HCT116 (cell line): ENCODE results near the gene TTC1. TPM values are rescaled to one million over a fixed set of nuclear protein-coding genes. Genes with fewer than 3 reads are reported as not detected.

ENCODE experiments used
- ATAC-seq: fragments of 200-7000 bp; cut with Tn5 transposase; 2 replicates; pipeline ENCODE4 v1.9.1; 2020; ENCODE audit warnings: mild to moderate bottlenecking, moderate library complexity
- BruUV-seq: library from RNA; stranded (reverse); fragments of 400-500 nt; replicated peaks from 2 replicates; lab custom pipeline; 2021; lab: Mats Ljungman, UMichigan
- CTCF ChIA-PET: fragments of 300-600 bp; sonication (Branson Sonifier 250); formaldehyde crosslinking; loops from one replicate; lab custom pipeline; 2021; ENCODE audit warnings: antibody characterized with exemption; lab: Charles Lee
- POLR2A ChIA-PET: fragments of 300-600, 350-600 bp; sonication (Branson Sonifier 250); formaldehyde crosslinking; loops from one replicate; lab custom pipeline; 2021; ENCODE audit warnings: antibody characterized with exemption; lab: Charles Lee
- RAD21 ChIA-PET, 2 experiments: fragments of 300-600 bp; sonication (Branson Sonifier 250); formaldehyde crosslinking; loops; one replicate each; lab custom pipeline; 2023; ENCODE audit warnings: low total read pairs in 2 of 2; ENCODE audit not compliant: uncharacterized antibody in 2 of 2, unreplicated experiment in 2 of 2, low non-redundant PET in 1 of 2; lab: Charles Lee
- DNase-seq: peaks from one replicate; pipeline ENCODE4 v3.0.0-alpha.2; 2010; ENCODE audit warnings: low read depth, low spot score
- H2AFZ ChIP-seq: fragments of 200-600 bp; shearing (Covaris generic), sonication (generic); 2 replicates; pipeline ENCODE4 v1.6.1; 2017; ENCODE audit warnings: low read depth, mixed run types, mixed read lengths, antibody characterized with exemption, low read length; ENCODE audit not compliant: poor library complexity, severe bottlenecking
- H3K27ac ChIP-seq: 2 replicates; pipeline ENCODE4 v1.5.1; 2012; ENCODE audit warnings: low read depth, low read length
- H3K27me3 ChIP-seq: fragments of 200-600 bp; sonication (generic); 2 replicates; pipeline ENCODE4 v1.6.1; 2016; ENCODE audit warnings: mixed run types, low read length, mixed read lengths; ENCODE audit not compliant: insufficient read depth
- H3K36me3 ChIP-seq, 2 experiments: fragments of 200-500 bp in 1 of 2; fragments of 200-600 bp in 1 of 2; sonication (Bioruptor generic) in 1 of 2; sonication (generic) in 1 of 2; 2 replicates each; pipeline versions ENCODE4 v1.5.1 to v1.6.1; 2014 to 2016; ENCODE audit warnings: low read length in 2 of 2, inconsistent platforms in 1 of 2, mixed read lengths in 1 of 2, mixed run types in 1 of 2; ENCODE audit not compliant: insufficient read depth in 2 of 2, control insufficient read depth in 1 of 2
- H3K4me1 ChIP-seq, 2 experiments: fragments of 200-600 bp in 1 of 2; sonication (generic) in 1 of 2; 2 replicates each; pipeline versions ENCODE4 v1.5.1 to v1.6.1; 2012 to 2017; ENCODE audit warnings: low read length in 2 of 2, inconsistent platforms in 1 of 2, mild to moderate bottlenecking in 1 of 2, mixed read lengths in 1 of 2, mixed run types in 1 of 2, moderate library complexity in 1 of 2; ENCODE audit not compliant: insufficient read depth in 2 of 2, control insufficient read depth in 1 of 2
- H3K4me2 ChIP-seq: fragments of 200-600 bp; sonication (generic); 2 replicates; pipeline ENCODE4 v1.6.1; 2017; ENCODE audit warnings: mixed run types, low read length, mixed read lengths
- H3K4me3 ChIP-seq, 2 experiments: fragments of 200-600 bp in 1 of 2; sonication (generic) in 1 of 2; replicated peaks in 1 of 2; 2 replicates each; pipeline ENCODE4 v1.5.1; 2011 to 2016; ENCODE audit warnings: low read length in 2 of 2, control low read depth in 1 of 2, low read depth in 1 of 2, mild to moderate bottlenecking in 1 of 2, mixed read lengths in 1 of 2, mixed run types in 1 of 2
- H3K79me2 ChIP-seq: fragments of 200-600 bp; sonication (generic); 2 replicates; pipeline ENCODE4 v1.6.1; 2017; ENCODE audit warnings: mild to moderate bottlenecking, mixed run types, low read length, moderate library complexity, mixed read lengths; ENCODE audit not compliant: insufficient read depth
- H3K9ac ChIP-seq: fragments of 200-600 bp; sonication (generic); 2 replicates; pipeline ENCODE4 v1.6.1; 2016; ENCODE audit warnings: low read length, mixed read lengths
- H3K9me2 ChIP-seq: fragments of 200-600 bp; sonication (generic), shearing (Covaris generic); 2 replicates; pipeline ENCODE4 v1.6.1; 2017; ENCODE audit warnings: mixed run types, mild to moderate bottlenecking, moderate library complexity; ENCODE audit not compliant: insufficient read depth
- H3K9me3 ChIP-seq, 2 experiments: fragments of 200-500 bp in 1 of 2; fragments of 200-600 bp in 1 of 2; sonication (Bioruptor generic) in 1 of 2; sonication (generic) in 1 of 2; 2 replicates each; pipeline ENCODE4 v1.6.1; 2014 to 2017; ENCODE audit warnings: low read length in 2 of 2, mixed read lengths in 2 of 2, inconsistent platforms in 1 of 2, low read depth in 1 of 2, mild to moderate bottlenecking in 1 of 2, mixed run types in 1 of 2, moderate library complexity in 1 of 2; ENCODE audit not compliant: control insufficient read depth in 1 of 2, insufficient read depth in 1 of 2
- H4K20me1 ChIP-seq: fragments of 200-600 bp; sonication (generic), shearing (Covaris generic); 2 replicates; pipeline ENCODE4 v1.6.1; 2017; ENCODE audit warnings: mixed run types, mild to moderate bottlenecking, moderate library complexity; ENCODE audit not compliant: insufficient read depth
- CEBPB ChIP-seq: IDR thresholded peaks from 2 replicates; pipeline ENCODE4 v1.6.1; 2012; ENCODE audit warnings: low read depth
- EGR1 ChIP-seq: IDR thresholded peaks from 2 replicates; pipeline ENCODE4 v1.6.1; 2012; ENCODE audit warnings: low read depth
- ELF1 ChIP-seq: IDR thresholded peaks from 2 replicates; pipeline ENCODE4 v1.6.1; 2012; ENCODE audit warnings: low read depth, borderline replicate concordance
- EZH2 ChIP-seq: fragments of 200-600 bp; sonication (generic); IDR thresholded peaks from 2 replicates; pipeline ENCODE4 v1.6.1; 2017; ENCODE audit warnings: antibody characterized with exemption, mixed run types
- POLR2A ChIP-seq: IDR thresholded peaks from 2 replicates; pipeline ENCODE4 v1.7.0; 2011; ENCODE audit warnings: borderline replicate concordance; ENCODE audit not compliant: insufficient read depth, insufficient read length; ENCODE audit errors: extremely low read depth
- RAD21 ChIP-seq: IDR thresholded peaks from 2 replicates; pipeline ENCODE4 v1.6.1; 2012; ENCODE audit warnings: low read depth, mild to moderate bottlenecking
- SIN3A ChIP-seq: IDR thresholded peaks from 2 replicates; pipeline ENCODE4 v1.6.1; 2012; ENCODE audit warnings: low read depth
- SP1 ChIP-seq: IDR thresholded peaks from 2 replicates; pipeline ENCODE4 v1.6.1; 2012; ENCODE audit warnings: low read depth
- SRF ChIP-seq: IDR thresholded peaks from 2 replicates; pipeline ENCODE4 v1.6.1; 2012; ENCODE audit warnings: low read depth
- TCF7L2 ChIP-seq: IDR thresholded peaks from 2 replicates; pipeline ENCODE4 v1.7.0; 2011; ENCODE audit warnings: borderline replicate concordance, inconsistent platforms; ENCODE audit not compliant: insufficient read depth, insufficient read length; ENCODE audit errors: extremely low read depth
- ZFX ChIP-seq: fragments of 450-650 bp; IDR thresholded peaks from 2 replicates; pipeline ENCODE4 v1.6.1; 2017
- ZNF274 ChIP-seq: fragments of 200-500 bp; sonication (Bioruptor generic); IDR thresholded peaks from 2 replicates; pipeline ENCODE4 v1.6.1; 2014; ENCODE audit warnings: mild to moderate bottlenecking, low read depth, low read length, inconsistent platforms
- intact Hi-C: fragments of 100-400 bp; cut with micrococcal nuclease; formaldehyde crosslinking; loops from 2 replicates; pipeline ENCODE4 v1.10.0; 2022
- total RNA-seq: library from RNA; stranded (reverse); gene quantifications from one replicate; pipeline ENCODE4 v1.2.1, GENCODE V29; 2021; ENCODE audit not compliant: unreplicated experiment
- TF ChIP-seq, protein P1 (sequence below), 3 experiments: fragments of 200-600 bp in 1 of 3; sonication (generic) in 1 of 3; IDR thresholded peaks in 2 of 3; conservative IDR thresholded peaks in 1 of 3; 2 replicates each; pipeline ENCODE4 v1.5.1; 2012 to 2017; ENCODE audit warnings: low read depth in 2 of 3, low read length in 2 of 3, antibody characterized with exemption in 1 of 3, borderline replicate concordance in 1 of 3, control low read depth in 1 of 3, mild to moderate bottlenecking in 1 of 3, mixed read lengths in 1 of 3, mixed run types in 1 of 3, moderate library complexity in 1 of 3; ENCODE audit not compliant: insufficient read depth in 1 of 3
- TF ChIP-seq, protein P2 (sequence below): IDR thresholded peaks from 2 replicates; pipeline ENCODE4 v1.6.1; 2012
- TF ChIP-seq, protein P3 (sequence below): IDR thresholded peaks from 2 replicates; pipeline ENCODE4 v1.6.1; 2012; ENCODE audit warnings: low read depth

Gene TTC1
- total RNA-seq, 1 experiment from 2014 or later = 48.1 TPM

DNA sequence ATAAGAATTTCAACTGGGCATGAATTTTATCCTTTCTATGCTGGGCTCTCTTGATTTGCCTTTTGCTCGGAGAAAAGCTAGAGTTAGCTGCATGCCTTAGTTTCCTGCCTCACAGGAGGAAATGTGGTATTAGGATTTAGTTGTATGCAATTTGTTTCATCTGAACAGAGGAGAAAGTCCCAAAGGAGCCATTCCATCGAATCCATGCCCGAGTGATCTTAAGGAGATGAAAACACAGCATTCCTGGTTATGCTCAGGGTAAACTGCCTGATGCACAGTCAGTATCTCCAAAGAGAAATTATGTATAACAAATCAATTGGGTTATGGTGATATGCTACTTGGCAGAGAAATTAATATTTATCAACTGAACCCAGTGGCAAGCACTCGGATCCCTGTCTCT, 51.1 kb downstream of the TTC1 start:
- no peak overlapping the region for H3K9ac ChIP-seq
- intact Hi-C loops = no loop called here
- ChIA-PET RAD21 (no interaction called here), CTCF (no interaction called here), POLR2A (no interaction called here)
- no peak overlapping the region for H3K4me2 ChIP-seq
- H3K27me3 ChIP-seq = no peaks in the 10 kb centered on the region
- H4K20me1 ChIP-seq = no peaks in the 10 kb centered on the region
- no peak for TF ChIP-seq POLR2A
- TF ChIP-seq, protein P1, sequence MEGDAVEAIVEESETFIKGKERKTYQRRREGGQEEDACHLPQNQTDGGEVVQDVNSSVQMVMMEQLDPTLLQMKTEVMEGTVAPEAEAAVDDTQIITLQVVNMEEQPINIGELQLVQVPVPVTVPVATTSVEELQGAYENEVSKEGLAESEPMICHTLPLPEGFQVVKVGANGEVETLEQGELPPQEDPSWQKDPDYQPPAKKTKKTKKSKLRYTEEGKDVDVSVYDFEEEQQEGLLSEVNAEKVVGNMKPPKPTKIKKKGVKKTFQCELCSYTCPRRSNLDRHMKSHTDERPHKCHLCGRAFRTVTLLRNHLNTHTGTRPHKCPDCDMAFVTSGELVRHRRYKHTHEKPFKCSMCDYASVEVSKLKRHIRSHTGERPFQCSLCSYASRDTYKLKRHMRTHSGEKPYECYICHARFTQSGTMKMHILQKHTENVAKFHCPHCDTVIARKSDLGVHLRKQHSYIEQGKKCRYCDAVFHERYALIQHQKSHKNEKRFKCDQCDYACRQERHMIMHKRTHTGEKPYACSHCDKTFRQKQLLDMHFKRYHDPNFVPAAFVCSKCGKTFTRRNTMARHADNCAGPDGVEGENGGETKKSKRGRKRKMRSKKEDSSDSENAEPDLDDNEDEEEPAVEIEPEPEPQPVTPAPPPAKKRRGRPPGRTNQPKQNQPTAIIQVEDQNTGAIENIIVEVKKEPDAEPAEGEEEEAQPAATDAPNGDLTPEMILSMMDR (IDR thresholded peaks at IDR 0.05 in 2 of 3, conservative IDR thresholded peaks at IDR 0.05 in 1 of 3; ENCODE audit: borderline replicate concordance in 1 of 3, insufficient read depth in 1 of 3, low read depth in 2 of 3, low read length in 2 of 3) = no peak
- TF ChIP-seq EGR1 = no peak
- TF ChIP-seq ZNF274 = no peak
- no peak for TF ChIP-seq CEBPB
- TF ChIP-seq ELF1 = no peak
- TF ChIP-seq, protein P2, sequence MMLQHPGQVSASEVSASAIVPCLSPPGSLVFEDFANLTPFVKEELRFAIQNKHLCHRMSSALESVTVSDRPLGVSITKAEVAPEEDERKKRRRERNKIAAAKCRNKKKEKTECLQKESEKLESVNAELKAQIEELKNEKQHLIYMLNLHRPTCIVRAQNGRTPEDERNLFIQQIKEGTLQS = no peak
- no peak for TF ChIP-seq RAD21
- TF ChIP-seq TCF7L2 = no peak
- no peak for TF ChIP-seq SP1
- TF ChIP-seq, protein P3, sequence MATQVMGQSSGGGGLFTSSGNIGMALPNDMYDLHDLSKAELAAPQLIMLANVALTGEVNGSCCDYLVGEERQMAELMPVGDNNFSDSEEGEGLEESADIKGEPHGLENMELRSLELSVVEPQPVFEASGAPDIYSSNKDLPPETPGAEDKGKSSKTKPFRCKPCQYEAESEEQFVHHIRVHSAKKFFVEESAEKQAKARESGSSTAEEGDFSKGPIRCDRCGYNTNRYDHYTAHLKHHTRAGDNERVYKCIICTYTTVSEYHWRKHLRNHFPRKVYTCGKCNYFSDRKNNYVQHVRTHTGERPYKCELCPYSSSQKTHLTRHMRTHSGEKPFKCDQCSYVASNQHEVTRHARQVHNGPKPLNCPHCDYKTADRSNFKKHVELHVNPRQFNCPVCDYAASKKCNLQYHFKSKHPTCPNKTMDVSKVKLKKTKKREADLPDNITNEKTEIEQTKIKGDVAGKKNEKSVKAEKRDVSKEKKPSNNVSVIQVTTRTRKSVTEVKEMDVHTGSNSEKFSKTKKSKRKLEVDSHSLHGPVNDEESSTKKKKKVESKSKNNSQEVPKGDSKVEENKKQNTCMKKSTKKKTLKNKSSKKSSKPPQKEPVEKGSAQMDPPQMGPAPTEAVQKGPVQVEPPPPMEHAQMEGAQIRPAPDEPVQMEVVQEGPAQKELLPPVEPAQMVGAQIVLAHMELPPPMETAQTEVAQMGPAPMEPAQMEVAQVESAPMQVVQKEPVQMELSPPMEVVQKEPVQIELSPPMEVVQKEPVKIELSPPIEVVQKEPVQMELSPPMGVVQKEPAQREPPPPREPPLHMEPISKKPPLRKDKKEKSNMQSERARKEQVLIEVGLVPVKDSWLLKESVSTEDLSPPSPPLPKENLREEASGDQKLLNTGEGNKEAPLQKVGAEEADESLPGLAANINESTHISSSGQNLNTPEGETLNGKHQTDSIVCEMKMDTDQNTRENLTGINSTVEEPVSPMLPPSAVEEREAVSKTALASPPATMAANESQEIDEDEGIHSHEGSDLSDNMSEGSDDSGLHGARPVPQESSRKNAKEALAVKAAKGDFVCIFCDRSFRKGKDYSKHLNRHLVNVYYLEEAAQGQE = no peak
- no peak for TF ChIP-seq EZH2
- no peak for TF ChIP-seq SRF
- no peak for TF ChIP-seq SIN3A
- TF ChIP-seq ZFX = no peak
- H3K9me2 ChIP-seq = no peaks in the 10 kb centered on the region
- H3K4me3 ChIP-seq = no peak overlapping the region
- DNase-seq (no peak), ATAC-seq (no peak)
- peaks cover 8 to 10% of the 10 kb centered on the region in 2 experiments for H3K36me3 ChIP-seq
- H2AFZ ChIP-seq = no peak overlapping the region
- H3K9me3 ChIP-seq = no peaks in the 10 kb centered on the region
- H3K79me2 ChIP-seq = no peaks in the 10 kb centered on the region
- BruUV-seq = no TSS peak
- no peak overlapping the region for H3K27ac ChIP-seq
- peaks cover 0 to 15% of the 10 kb centered on the region in 2 experiments; a peak in 3 of 4 replicates for H3K4me1 ChIP-seq
